Effector CD8-positive, alpha-beta T cell (primary cell): ENCODE data around the gene CORO6.

Experiments
- DNase-seq: peaks from one replicate; lab custom pipeline; 2025; lab: John Stamatoyannopoulos, UW

Gene CORO6

GRCh38 chr17:29577001-29577370 lies 45.7 kb downstream of the CORO6 start:
- no peak for DNase-seq

- DNase-seq = no peak
These were observed 46.3 kb downstream of the CORO6 start for GRCh38 chr17:29576214-29577000.

- DNase-seq = no peak
These were observed 47.0 kb downstream of the CORO6 start for GRCh38 chr17:29575511-29576213.

- DNase-seq = no peak
These were observed 47.8 kb downstream of the CORO6 start for GRCh38 chr17:29574732-29575510.

- DNase-seq = no peak
These were observed 48.6 kb downstream of the CORO6 start for GRCh38 chr17:29573871-29574731.

GRCh38 chr17:29573558-29573869 lies 49.2 kb downstream of the CORO6 start:
- DNase-seq = no peak

- peak; percentile 21 for DNase-seq
These were observed 49.8 kb downstream of the CORO6 start for GRCh38 chr17:29572691-29573557.

GRCh38 chr17:29571883-29572681 lies 50.6 kb downstream of the CORO6 start:
- DNase-seq = no peak

- no peak for DNase-seq
These were observed 51.2 kb downstream of the CORO6 start for GRCh38 chr17:29571486-29571882.

GRCh38 chr17:29570521-29570920 lies 52.2 kb downstream of the CORO6 start:
- DNase-seq = no peak

GRCh38 chr17:29569245-29569950 lies 53.3 kb downstream of the CORO6 start:
- DNase-seq = no peak

- peak; percentile 83 for DNase-seq
These were observed 54.1 kb downstream of the CORO6 start, which contains the start of gene TP53I13 for GRCh38 chr17:29568331-29569244. TSS of gene TP53I13 (plus strand) at chr17:29568701. CDS start at chr17:29568759, 58 bp downstream.

- DNase-seq = peak; percentile 53
These were observed 55.0 kb downstream of the CORO6 start for GRCh38 chr17:29567554-29568330.

- no peak for DNase-seq
These were observed 55.5 kb downstream of the CORO6 start for GRCh38 chr17:29567304-29567553.

- peak; percentile 36 for DNase-seq
These were observed 56.0 kb downstream of the CORO6 start, which contains the start of gene ABHD15 for GRCh38 chr17:29566473-29567303. TSS of gene ABHD15 (minus strand) at chr17:29567037. CDS start at chr17:29566966, 71 bp downstream.

GRCh38 chr17:29565643-29566472 lies 56.9 kb downstream of the CORO6 start:
- DNase-seq = no peak
